Measurements from ENCODE around the gene GALNT11.

GRCh38 chr7:151987748-151988529 lies 37.5 kb upstream of the GALNT11 start:
- TF ChIP-seq POLR2AphosphoS5 (IDR thresholded peaks at IDR 0.05; ENCODE audit: borderline replicate concordance, low read depth, low read length), result no peak
- no peak for TF ChIP-seq EZH2 (IDR thresholded peaks at IDR 0.05)
- TF ChIP-seq FOXP2 (optimal IDR thresholded peaks at IDR 0.05; ENCODE audit: control extremely low read depth, extremely low read length, insufficient read depth), result no peak
